PC-3 (cell line): ENCODE measurements around the gene UNCX.
"Not testable (repeated sequence)": the region's sequence is repeated elsewhere in the genome, so short reads cannot be mapped to it uniquely, and the experiment has no call there.

Source experiments
- EZH2 ChIP-seq: fragments of 300-600 bp; sonication (generic); IDR thresholded peaks from one replicate; pipeline ENCODE4 v1.6.1; 2017; ENCODE audit warnings: antibody characterized with exemption, mild to moderate bottlenecking, low read length; ENCODE audit not compliant: unreplicated experiment
- EZH2phosphoT487 ChIP-seq: fragments of 300-600 bp; sonication (generic); IDR thresholded peaks from 2 replicates; pipeline ENCODE4 v1.6.1; 2018; ENCODE audit warnings: mild to moderate bottlenecking, antibody characterized with exemption, low read length, borderline replicate concordance
- TF ChIP-seq, protein P1 (sequence below): fragments of 300-600 bp; sonication (generic); conservative IDR thresholded peaks from 2 replicates; pipeline ENCODE4 v1.5.1; 2017; ENCODE audit warnings: antibody characterized with exemption, low read depth, mild to moderate bottlenecking, low read length

DNA sequence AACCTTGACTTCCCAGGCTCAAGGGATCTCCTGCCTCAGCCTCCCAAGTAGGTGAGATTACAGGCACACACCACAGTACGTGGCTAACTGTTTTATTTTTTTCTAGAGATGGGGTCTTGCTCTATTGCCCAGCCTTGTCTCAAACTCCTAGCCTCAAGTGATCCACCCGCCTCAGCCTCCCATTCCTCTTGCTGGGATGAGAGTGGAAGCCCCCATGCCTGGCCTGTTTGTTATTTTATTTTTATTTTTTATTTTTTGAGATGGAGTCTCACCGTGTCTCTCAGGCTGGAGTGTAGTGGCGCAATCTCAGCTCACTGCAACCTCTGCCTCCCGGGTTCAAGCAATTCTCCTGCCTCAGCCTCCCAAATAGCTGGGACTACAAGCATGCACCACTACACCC is 20.6 kb upstream of the UNCX start:
- TF ChIP-seq EZH2, EZH2phosphoT487: not testable (repeated sequence)
- TF ChIP-seq, protein P1, sequence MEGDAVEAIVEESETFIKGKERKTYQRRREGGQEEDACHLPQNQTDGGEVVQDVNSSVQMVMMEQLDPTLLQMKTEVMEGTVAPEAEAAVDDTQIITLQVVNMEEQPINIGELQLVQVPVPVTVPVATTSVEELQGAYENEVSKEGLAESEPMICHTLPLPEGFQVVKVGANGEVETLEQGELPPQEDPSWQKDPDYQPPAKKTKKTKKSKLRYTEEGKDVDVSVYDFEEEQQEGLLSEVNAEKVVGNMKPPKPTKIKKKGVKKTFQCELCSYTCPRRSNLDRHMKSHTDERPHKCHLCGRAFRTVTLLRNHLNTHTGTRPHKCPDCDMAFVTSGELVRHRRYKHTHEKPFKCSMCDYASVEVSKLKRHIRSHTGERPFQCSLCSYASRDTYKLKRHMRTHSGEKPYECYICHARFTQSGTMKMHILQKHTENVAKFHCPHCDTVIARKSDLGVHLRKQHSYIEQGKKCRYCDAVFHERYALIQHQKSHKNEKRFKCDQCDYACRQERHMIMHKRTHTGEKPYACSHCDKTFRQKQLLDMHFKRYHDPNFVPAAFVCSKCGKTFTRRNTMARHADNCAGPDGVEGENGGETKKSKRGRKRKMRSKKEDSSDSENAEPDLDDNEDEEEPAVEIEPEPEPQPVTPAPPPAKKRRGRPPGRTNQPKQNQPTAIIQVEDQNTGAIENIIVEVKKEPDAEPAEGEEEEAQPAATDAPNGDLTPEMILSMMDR: not testable (repeated sequence)
